Testis (tissue), 3 donors: Measurements from ENCODE around the gene PDCD11. TPM values are rescaled to one million over a fixed set of nuclear protein-coding genes. Genes with fewer than 3 reads are reported as not detected.

Experiments used
- DNase-seq: peaks from one replicate; pipeline ENCODE4 v3.0.0-alpha.2; 2019
- H3K27ac ChIP-seq, 2 donors: fragments of 200-600 bp; sonication (generic); one replicate each; pipeline ENCODE4 v1.5.1; 2019
- H3K27me3 ChIP-seq: fragments of 200-600 bp; sonication (generic); one replicate; pipeline ENCODE4 v1.5.1; 2019
- H3K36me3 ChIP-seq: fragments of 200-600 bp; sonication (generic); one replicate; pipeline ENCODE4 v1.5.1; 2017; ENCODE audit warnings: low read depth; ENCODE audit errors: missing control alignments
- H3K4me1 ChIP-seq: fragments of 200-600 bp; sonication (generic); one replicate; pipeline ENCODE4 v1.5.1; 2019
- H3K4me3 ChIP-seq, 2 donors: fragments of 200-600 bp; sonication (generic); one replicate each; pipeline ENCODE4 v1.5.1; 2017 to 2019
- H3K9me3 ChIP-seq: fragments of 200-600 bp; sonication (generic); one replicate; pipeline ENCODE4 v1.5.1; 2017
- POLR2A ChIP-seq: fragments of 450-650 bp; IDR thresholded peaks from one replicate; pipeline ENCODE4 v1.6.1; 2017; ENCODE audit warnings: antibody characterized with exemption, mild to moderate bottlenecking, moderate library complexity
- WGBS, 2 donors: methylation state at CpG; one replicate each; pipeline ENCODE4 v1.1.5; 2018; 5-methylcytosine and 5-hydroxymethylcytosine counted together
- intact Hi-C: fragments of 100-400 bp; cut with DNase I; formaldehyde crosslinking; loops from one replicate; pipeline ENCODE4 v1.15.1; 2023; ENCODE audit warnings: low total_unique reads
- polyA plus RNA-seq: library from polyadenylated mRNA; stranded (reverse); fragments of 350-450 nt; fragmentation: Illumina TruSeq; extraction: RNeasy Lipid Tissue Mini Kit (QIAGEN cat#74804); gene quantifications from one replicate; pipeline ENCODE4 v1.2.3, GENCODE V29; 2014; ENCODE audit warnings: low read depth, low replicate concordance; ENCODE audit not compliant: insufficient read depth
- total RNA-seq, 2 donors: library from RNA; depleted of rRNA; stranded (reverse); fragments of >200 nt; gene quantifications; one replicate each; pipeline ENCODE4 v1.2.3, GENCODE V29; 2016
- TF ChIP-seq, protein P1 (sequence below), 3 experiments: fragments of 450-650 bp in 2 of 3; fragments of 200-600 bp in 1 of 3; sonication (generic) in 1 of 3; IDR thresholded peaks; one replicate each; pipeline ENCODE4 v1.5.1; 2016 to 2019; ENCODE audit warnings: antibody characterized with exemption in 3 of 3, mild to moderate bottlenecking in 2 of 3, moderate library complexity in 1 of 3

PDCD11 gene
- total and polyA plus RNA-seq, 3 donors from 2014 or later, result 47.3 to 54.9 (median 50.7) TPM

DNA sequence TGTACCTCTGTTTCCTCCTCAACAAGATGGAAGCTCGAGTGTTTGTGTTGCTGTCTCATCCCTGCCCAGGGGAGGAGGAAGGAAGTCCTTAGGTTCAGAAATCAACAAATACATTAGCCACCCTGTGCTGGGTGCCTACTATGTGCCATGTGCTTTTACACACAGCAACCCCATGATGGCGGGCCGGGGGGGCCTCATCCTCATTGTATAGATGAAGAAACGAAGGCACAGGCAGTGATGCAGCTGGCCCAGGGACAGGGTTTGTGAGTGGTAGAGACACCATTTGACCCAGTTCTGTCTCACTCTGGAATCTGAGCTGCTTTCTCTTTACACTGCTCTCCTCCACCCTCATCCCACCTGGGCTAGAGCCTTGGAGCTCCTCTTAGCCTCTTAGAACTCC, 57.6 kb downstream of the PDCD11 start:
- no peak overlapping the region for H3K4me3 ChIP-seq
- no peak for TF ChIP-seq POLR2A
- TF ChIP-seq, protein P1, sequence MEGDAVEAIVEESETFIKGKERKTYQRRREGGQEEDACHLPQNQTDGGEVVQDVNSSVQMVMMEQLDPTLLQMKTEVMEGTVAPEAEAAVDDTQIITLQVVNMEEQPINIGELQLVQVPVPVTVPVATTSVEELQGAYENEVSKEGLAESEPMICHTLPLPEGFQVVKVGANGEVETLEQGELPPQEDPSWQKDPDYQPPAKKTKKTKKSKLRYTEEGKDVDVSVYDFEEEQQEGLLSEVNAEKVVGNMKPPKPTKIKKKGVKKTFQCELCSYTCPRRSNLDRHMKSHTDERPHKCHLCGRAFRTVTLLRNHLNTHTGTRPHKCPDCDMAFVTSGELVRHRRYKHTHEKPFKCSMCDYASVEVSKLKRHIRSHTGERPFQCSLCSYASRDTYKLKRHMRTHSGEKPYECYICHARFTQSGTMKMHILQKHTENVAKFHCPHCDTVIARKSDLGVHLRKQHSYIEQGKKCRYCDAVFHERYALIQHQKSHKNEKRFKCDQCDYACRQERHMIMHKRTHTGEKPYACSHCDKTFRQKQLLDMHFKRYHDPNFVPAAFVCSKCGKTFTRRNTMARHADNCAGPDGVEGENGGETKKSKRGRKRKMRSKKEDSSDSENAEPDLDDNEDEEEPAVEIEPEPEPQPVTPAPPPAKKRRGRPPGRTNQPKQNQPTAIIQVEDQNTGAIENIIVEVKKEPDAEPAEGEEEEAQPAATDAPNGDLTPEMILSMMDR (IDR thresholded peaks at IDR 0.05), result no peak
- no peaks in the 10 kb centered on the region for H3K27me3 ChIP-seq
- no peak for DNase-seq
- peaks cover 24% of the 10 kb centered on the region for H3K4me1 ChIP-seq
- no peaks in the 10 kb centered on the region for H3K9me3 ChIP-seq
- H3K36me3 ChIP-seq, result no peaks in the 10 kb centered on the region
- no peak overlapping the region for H3K27ac ChIP-seq
- WGBS, 2 donors, result 88 to 92% methylated on average over 1 to 4 of the region's 4 CpGs
- intact Hi-C loops, result no loop called here

DNA sequence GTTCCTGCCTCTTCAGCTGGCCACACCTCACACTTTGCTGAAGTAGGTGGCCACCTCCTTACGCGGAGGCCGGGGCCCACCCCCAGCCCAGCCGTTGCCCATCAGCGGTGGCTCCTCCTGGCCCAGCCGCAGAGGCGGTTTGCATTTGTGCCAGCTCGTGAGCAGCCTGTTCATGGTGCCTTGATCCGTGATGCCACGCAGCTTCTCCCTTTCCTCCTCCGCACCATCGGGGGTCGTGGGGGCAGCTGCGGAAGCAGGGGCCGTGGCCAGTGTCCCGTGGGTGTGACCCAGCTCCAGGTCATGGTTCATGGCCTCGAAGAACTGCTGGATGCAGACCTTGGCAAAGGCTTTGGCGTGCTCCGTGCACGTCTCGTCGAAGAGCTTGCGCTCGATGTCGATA, 58.8 kb downstream of the PDCD11 start:
- H3K36me3 ChIP-seq, result no peaks in the 10 kb centered on the region
- WGBS, 2 donors, result 85 to 95% methylated on average over 11 to 24 of the region's 25 CpGs
- H3K27me3 ChIP-seq, result no peaks in the 10 kb centered on the region
- H3K4me3 ChIP-seq, result no peak overlapping the region
- no peak overlapping the region for H3K27ac ChIP-seq
- TF ChIP-seq, protein P1 (IDR thresholded peaks at IDR 0.05), result no peak
- no peak for TF ChIP-seq POLR2A
- DNase-seq, result no peak
- intact Hi-C loops, result no loop called here
- H3K9me3 ChIP-seq, result no peaks in the 10 kb centered on the region
- peaks cover 12% of the 10 kb centered on the region for H3K4me1 ChIP-seq

DNA sequence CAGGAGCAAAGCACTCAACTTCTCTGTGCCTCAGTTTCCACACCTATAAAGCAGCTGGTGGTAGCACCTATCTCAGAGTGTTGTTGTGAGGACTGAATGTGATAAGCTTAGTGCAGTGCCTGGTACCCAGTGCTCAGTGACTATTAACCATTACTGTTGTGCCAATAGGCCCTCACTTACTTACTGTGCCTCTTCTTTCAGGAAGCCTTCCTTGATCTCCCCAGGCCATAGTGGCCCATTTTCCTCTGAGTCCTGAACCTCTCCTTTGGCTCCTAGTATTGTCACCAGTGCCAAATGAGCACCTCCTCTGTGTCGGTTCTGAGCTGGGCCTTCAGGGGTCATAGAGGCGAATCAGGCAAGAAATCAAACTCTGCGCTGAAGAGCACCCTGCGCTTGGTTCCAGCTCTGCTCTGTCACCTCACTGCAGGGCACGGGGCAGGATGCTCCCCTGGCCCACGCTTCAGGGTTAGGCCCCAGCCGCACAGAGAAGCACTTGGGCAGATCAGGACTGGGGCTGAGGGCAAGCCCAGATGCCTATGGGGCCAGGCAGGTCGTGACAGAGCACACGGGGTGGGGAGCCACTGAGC, 59.7 kb downstream of the PDCD11 start:
- Histone ChIP-seq H3K4me1 (peaks cover 7% of the 10 kb centered on the region), H3K36me3 (no peaks in the 10 kb centered on the region), H3K9me3 (no peaks in the 10 kb centered on the region), H3K27ac (no peak overlapping the region), H3K4me3 (no peak overlapping the region), H3K27me3 (no peaks in the 10 kb centered on the region)
- TF ChIP-seq, protein P1 (IDR thresholded peaks at IDR 0.05), result no peak
- TF ChIP-seq POLR2A, result no peak
- 94 to 96% methylated on average over 6 to 9 of the region's 9 CpGs for WGBS, 2 donors
- DNase-seq, result no peak
- intact Hi-C loops, result no loop called here

DNA sequence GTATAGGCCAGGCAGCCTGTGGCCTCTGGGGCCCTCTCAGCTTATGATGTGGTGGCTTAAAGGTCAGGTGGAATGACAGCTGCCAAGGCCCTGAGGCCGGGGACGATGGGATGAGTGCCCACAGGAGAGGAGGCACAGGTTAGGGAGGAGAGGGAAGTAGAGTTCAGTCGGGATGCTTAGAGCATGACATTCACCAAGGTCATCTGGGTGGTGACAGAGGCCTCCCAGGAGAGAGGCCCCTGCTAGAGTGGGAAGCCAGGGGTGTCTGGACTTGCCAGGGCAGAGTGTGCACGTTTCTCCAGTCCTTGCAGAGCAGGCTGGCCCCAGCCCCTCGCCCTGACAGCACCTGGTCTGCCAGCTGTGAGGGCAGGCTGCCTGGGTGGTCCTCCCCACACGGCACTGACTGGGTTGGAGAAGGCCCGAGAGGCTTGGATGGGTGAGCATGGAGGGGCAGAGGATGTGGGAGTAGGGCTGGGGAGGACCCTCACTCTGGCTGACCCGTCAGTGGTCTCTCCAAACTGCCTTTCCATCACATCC, 60.8 kb downstream of the PDCD11 start:
- no peaks in the 10 kb centered on the region for H3K36me3 ChIP-seq
- no peaks in the 10 kb centered on the region for H3K27me3 ChIP-seq
- H3K9me3 ChIP-seq, result no peaks in the 10 kb centered on the region
- DNase-seq, result no peak
- no peak overlapping the region for H3K4me3 ChIP-seq
- no peak overlapping the region for H3K27ac ChIP-seq
- intact Hi-C loops, result no loop called here
- no peak for TF ChIP-seq POLR2A
- TF ChIP-seq, protein P1 (IDR thresholded peaks at IDR 0.05), result no peak
- H3K4me1 ChIP-seq, result peaks cover 7% of the 10 kb centered on the region
- 69 to 96% methylated on average over 7 to 8 of the region's 8 CpGs for WGBS, 2 donors
